Left lung (tissue), 10 donors: ENCODE data around the gene TSPAN32. TPM values are rescaled to one million over a fixed set of nuclear protein-coding genes. Genes with fewer than 3 reads are reported as not detected.

Experiments used
- ATAC-seq: fragments of 200-7000 bp; cut with Tn5 transposase; one replicate; pipeline ENCODE4 v1.9.1; 2020; ENCODE audit warnings: moderate library complexity
- DNase-seq, 4 donors: peaks; one replicate each; pipeline ENCODE4 v3.0.0-alpha.2; 2013 to 2020
- H3K27ac ChIP-seq, 2 donors: fragments of 200-600 bp; sonication (generic) in 1 of 2; one replicate each; pipeline versions ENCODE4 v1.5.0 to v1.8.0; 2020 to 2021
- H3K27me3 ChIP-seq, 2 donors: fragments of 200-600 bp; sonication (generic) in 1 of 2; one replicate each; pipeline versions ENCODE4 v1.5.0 to v1.8.0; 2020 to 2021
- H3K36me3 ChIP-seq, 2 donors: fragments of 200-600 bp; sonication (generic) in 1 of 2; one replicate each; pipeline versions ENCODE4 v1.5.0 to v1.8.0; 2020 to 2021
- H3K4me1 ChIP-seq, 2 donors: fragments of 200-600 bp; one replicate each; pipeline ENCODE4 v1.8.0; 2021
- H3K4me3 ChIP-seq, 2 donors: fragments of 200-600 bp; sonication (generic) in 1 of 2; one replicate each; pipeline versions ENCODE4 v1.5.0 to v1.8.0; 2020 to 2021; ENCODE audit warnings: mild to moderate bottlenecking in 1 of 2
- H3K9me3 ChIP-seq, 2 donors: fragments of 200-600 bp; sonication (generic) in 1 of 2; one replicate each; pipeline versions ENCODE4 v1.5.0 to v1.8.0; 2020 to 2021
- intact Hi-C, 2 donors: fragments of 100-400 bp; cut with DNase I; formaldehyde crosslinking; loops; one replicate each; pipeline versions ENCODE4 v1.11.2 to v1.14.2; 2022
- polyA plus RNA-seq, 6 donors: library from polyadenylated mRNA; unstranded; fragments of 120-200 nt; gene quantifications; one replicate each; pipeline ENCODE4 v1.2.1, GENCODE V29; 2013; ENCODE audit not compliant: insufficient read length in 6 of 6
- total RNA-seq, 2 donors: library from RNA; stranded (reverse); fragmentation: NEBNext Ultra II Directional; extraction: Animal tissue kit (Norgen Biotek cat#: 25700); gene quantifications; one replicate each; pipeline ENCODE4 v1.2.1, GENCODE V29; 2021
- TF ChIP-seq, protein P1 (sequence below), 2 donors: fragments of 200-600 bp; sonication (generic) in 1 of 2; IDR thresholded peaks; one replicate each; pipeline versions ENCODE4 v1.5.0 to v1.8.0; 2021; ENCODE audit warnings: antibody characterized with exemption in 2 of 2
- donor health status: DM: no; HTN: yes; CAD: no.
- donor health status: DM: no; HTN: no; CAD: no.

Gene TSPAN32
- total and polyA plus RNA-seq, 8 donors = 3.7 to 6.3 (median 4.2) TPM

GRCh38 chr11:2367266-2368160, 65.7 kb downstream of the TSPAN32 start:
- TF ChIP-seq, protein P1, sequence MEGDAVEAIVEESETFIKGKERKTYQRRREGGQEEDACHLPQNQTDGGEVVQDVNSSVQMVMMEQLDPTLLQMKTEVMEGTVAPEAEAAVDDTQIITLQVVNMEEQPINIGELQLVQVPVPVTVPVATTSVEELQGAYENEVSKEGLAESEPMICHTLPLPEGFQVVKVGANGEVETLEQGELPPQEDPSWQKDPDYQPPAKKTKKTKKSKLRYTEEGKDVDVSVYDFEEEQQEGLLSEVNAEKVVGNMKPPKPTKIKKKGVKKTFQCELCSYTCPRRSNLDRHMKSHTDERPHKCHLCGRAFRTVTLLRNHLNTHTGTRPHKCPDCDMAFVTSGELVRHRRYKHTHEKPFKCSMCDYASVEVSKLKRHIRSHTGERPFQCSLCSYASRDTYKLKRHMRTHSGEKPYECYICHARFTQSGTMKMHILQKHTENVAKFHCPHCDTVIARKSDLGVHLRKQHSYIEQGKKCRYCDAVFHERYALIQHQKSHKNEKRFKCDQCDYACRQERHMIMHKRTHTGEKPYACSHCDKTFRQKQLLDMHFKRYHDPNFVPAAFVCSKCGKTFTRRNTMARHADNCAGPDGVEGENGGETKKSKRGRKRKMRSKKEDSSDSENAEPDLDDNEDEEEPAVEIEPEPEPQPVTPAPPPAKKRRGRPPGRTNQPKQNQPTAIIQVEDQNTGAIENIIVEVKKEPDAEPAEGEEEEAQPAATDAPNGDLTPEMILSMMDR (IDR thresholded peaks at IDR 0.05) = no peak
- H3K36me3 ChIP-seq = no peaks in the 10 kb centered on the region
- H3K27me3 ChIP-seq = no peaks in the 10 kb centered on the region
- H3K27ac ChIP-seq = no peak overlapping the region
- H3K4me3 ChIP-seq = no peak overlapping the region
- intact Hi-C loops = no loop called here
- H3K4me1 ChIP-seq = no peaks in the 10 kb centered on the region
- DNase-seq (peak in 1 of 4 donors; percentile 45), ATAC-seq (no peak)
- no peaks in the 10 kb centered on the region for H3K9me3 ChIP-seq

Other genes with a start within 250 kb of the TSPAN32 start
- 10 to 100 TPM; 12.0 to 13.9 TPM for gene IGF2, start 162.6 kb upstream of the TSPAN32 start, total RNA-seq
- 100 to 1,000 TPM in 2 of 6 donors, 10 to 100 TPM in 4; 76.9 to 118 (median 97.4) TPM for gene IGF2, start 162.6 kb upstream of the TSPAN32 start, polyA plus RNA-seq
- not detected for gene INS, start 140.8 kb upstream of the TSPAN32 start, total RNA-seq
- gene INS, start 140.8 kb upstream of the TSPAN32 start, polyA plus RNA-seq = not detected
- under 1 TPM; 0.18 to 0.26 TPM for gene TH, start 130.2 kb upstream of the TSPAN32 start, total RNA-seq
- 1 to 10 TPM in 2 of 6 donors, under 1 TPM in 4; 0.21 to 1.4 (median 0.79) TPM for gene TH, start 130.2 kb upstream of the TSPAN32 start, polyA plus RNA-seq
- gene ASCL2, start 31.4 kb upstream of the TSPAN32 start, total RNA-seq = 1 to 10 TPM in 1 of 2 donors, under 1 TPM in 1; 0.79 to 2.3 TPM
- 1 to 10 TPM in 4 of 6 donors, under 1 TPM in 2; 0.50 to 1.5 (median 1.2) TPM for gene ASCL2, start 31.4 kb upstream of the TSPAN32 start, polyA plus RNA-seq
- gene C11orf21, start 95 bp upstream of the TSPAN32 start, total RNA-seq = 1 to 10 TPM; 2.7 to 6.9 TPM
- gene C11orf21, start 95 bp upstream of the TSPAN32 start, polyA plus RNA-seq = 1 to 10 TPM; 1.2 to 2.2 (median 1.6) TPM
- gene CD81, start 75.3 kb downstream of the TSPAN32 start, total RNA-seq = 100 to 1,000 TPM; 641 to 754 TPM
- gene CD81, start 75.3 kb downstream of the TSPAN32 start, polyA plus RNA-seq = 100 to 1,000 TPM; 595 to 747 (median 646) TPM
- 10 to 100 TPM; 35.3 to 47.6 TPM for gene TSSC4, start 98.7 kb downstream of the TSPAN32 start, total RNA-seq
- gene TSSC4, start 98.7 kb downstream of the TSPAN32 start, polyA plus RNA-seq = 10 to 100 TPM; 20.1 to 32.0 (median 23.6) TPM
- not detected for gene TRPM5, start 142.5 kb downstream of the TSPAN32 start, total RNA-seq
- gene TRPM5, start 142.5 kb downstream of the TSPAN32 start, polyA plus RNA-seq = under 1 TPM; 0.14 to 0.40 (median 0.31) TPM
- 10 to 100 TPM; 33.7 to 37.7 TPM for gene KCNQ1, start 143.0 kb downstream of the TSPAN32 start, total RNA-seq
- 10 to 100 TPM in 1 of 6 donors, 1 to 10 TPM in 5; 7.1 to 10.1 (median 9.5) TPM for gene KCNQ1, start 143.0 kb downstream of the TSPAN32 start, polyA plus RNA-seq